Activated CD4-positive, alpha-beta T cell treated with anti-CD3 and anti-CD28 coated beads for 48 hours (primary cell): ENCODE data around the gene SHISA5.
A peak's percentile ranks its signal among the peaks of the same experiment; 100 is the strongest.
"Not testable (repeated sequence)": the region's sequence is repeated elsewhere in the genome, so short reads cannot be mapped to it uniquely, and the experiment has no call there.

Experiments
- DNase-seq: peaks from one replicate; pipeline ENCODE4 v3.0.0-alpha.2; 2020

SHISA5 gene, protein sequence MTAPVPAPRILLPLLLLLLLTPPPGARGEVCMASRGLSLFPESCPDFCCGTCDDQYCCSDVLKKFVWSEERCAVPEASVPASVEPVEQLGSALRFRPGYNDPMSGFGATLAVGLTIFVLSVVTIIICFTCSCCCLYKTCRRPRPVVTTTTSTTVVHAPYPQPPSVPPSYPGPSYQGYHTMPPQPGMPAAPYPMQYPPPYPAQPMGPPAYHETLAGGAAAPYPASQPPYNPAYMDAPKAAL

DNA sequence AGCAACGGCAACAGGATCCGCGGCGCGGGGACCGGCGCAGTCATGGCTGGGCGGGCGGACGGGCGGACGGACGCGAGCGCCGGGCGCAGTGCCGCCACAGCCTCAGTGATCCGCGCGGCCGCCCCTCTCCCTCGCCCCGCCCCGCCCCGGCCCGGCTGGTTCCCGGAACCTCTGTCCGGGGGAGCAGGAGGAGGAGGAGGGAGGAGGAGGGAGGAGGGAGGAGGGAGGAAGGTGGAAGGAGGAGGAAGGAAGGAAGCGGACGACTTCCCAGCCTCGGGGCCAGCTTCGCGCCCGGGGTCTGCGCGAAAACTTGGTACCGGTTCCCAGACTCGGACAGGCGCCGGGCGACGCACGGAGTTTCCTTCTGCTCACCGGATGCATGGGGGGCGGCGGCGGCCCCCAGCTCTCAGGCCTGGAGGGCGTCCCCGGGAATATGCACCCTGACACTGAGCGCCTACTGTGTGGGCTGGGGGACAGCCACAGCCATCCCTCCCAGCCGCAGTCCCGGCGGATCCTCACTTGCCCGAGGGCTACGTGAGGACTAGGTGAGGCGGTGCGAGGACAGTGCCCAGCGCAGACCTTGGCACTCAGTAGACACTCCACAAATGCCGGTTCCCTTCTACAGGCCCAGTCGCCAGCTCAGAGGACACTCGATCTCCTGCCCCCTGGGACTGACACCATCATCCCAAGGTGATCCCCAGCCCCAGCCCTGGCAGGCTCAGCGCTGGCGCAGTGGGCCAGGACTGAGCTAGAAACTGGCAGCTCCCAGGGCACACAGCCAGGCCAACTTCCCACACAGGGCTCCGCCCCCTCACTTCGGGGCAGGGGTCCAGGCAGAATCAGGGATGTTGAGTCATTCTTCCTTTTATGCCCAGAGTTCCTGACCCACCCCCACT, at the start of gene SHISA5:
Gene SHISA5, minus strand, starts transcription at position 124 of the 896 bp plus-strand sequence. Its CDS starts 80 bp downstream, at position 44.
- peak; percentile 68 for DNase-seq

DNA sequence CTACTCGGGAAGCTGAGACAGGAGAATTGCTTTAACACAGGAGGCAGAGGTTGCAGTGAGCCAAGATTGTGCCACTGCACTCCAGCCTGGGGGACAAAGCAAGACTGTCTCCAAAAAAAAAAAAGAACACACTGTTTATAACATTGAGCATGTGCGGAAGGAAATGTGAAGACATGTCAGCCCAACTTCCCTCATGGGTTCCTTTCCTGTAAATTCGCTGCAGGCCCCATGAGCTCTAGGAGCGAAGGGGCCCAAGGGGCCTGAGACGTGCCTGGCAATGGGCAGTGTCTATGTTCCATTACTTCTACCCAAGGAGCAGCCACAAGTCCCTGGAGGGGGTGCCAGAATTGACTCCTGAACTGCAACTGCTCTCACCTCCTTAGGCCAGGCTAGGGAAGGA, 49.4 kb upstream of the SHISA5 start:
- DNase-seq: no peak

DNA sequence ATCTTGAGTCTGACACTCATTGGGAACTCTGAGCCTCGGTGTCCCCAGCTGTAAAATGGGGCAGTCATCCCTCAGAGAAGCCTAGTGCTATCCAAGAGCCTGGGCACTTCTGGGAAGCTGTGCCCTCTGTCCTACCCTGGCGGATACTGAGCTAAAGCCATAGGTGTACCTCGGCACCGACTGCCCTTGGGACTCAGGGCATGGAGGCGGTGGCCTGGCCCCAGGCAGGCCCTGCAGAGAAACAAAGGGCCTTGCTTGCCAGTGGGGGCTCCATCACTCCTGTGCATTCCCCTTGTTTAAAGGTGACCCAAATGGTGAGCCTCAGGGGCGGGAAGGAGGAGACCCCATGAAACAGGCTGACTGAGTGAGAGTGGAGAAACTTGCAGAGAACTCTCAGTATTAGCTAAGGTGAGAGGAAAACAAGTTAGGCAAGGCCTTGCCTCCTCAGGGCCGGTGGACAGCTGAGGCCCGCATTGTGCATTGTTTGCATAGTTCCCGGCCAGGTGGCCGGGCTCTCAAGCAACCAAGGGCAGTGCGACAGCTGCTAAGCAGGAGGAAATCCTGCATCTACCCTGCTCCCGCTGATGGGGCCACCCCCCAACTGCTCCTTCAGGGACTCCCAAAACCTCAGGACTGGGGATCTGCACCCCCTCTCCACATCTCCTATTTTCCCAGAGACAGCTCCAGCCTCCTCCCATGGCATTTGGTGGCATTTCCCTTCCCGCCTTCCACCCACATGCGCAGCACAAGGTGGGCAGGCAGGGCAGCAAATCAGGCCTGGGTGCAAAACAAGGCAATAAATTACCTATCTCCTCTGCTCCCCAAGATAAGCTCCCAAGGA, 48.4 kb upstream of the SHISA5 start:
- no peak for DNase-seq

DNA sequence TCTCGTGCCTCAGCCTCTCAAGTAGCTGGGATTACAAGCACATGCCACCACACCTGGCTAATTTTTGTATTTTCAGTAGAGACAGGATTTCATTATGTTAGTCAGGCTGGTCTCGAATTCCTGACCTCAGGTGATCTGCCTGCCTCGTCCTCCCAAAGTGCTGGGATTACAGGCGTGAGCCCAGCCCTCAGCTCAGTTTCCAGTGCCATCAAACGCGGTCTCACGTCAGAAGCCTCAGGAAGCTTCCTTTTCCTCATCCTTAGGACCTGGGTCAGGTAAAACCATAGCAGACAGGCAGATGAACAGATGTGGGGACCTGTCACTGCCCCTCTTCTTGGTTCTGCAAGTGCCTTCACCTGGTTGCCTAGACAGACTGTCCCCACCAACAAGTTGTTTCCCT, 47.7 kb upstream of the SHISA5 start:
- not testable (repeated sequence) for DNase-seq

- peak; percentile 89 for DNase-seq
Measured at GRCh38 chr3:48548729-48549705, 45.0 kb upstream of the SHISA5 start.

GRCh38 chr3:48548126-48548525, 44.2 kb upstream of the SHISA5 start:
- DNase-seq: no peak

GRCh38 chr3:48546203-48546829, 42.3 kb upstream of the SHISA5 start:
- DNase-seq: no peak

DNA sequence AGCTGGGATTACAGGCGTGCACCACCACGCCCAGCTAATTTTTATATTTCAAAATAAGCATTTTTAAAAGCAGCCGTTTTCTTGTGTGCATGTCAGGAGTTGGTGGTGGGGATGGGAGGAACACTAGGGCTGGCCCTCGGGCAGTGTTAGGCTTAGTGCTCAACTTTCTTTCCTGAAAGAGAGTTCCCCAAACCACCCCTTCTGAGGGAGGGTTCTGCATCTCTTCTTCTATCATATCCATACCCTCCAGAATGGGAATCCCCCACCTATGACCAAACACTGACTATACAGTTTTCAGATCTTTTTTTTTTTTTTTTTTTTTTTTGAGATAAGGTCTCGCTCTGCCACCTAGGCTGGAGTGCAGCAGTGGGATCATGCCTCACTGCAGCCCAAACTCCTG, 40.2 kb upstream of the SHISA5 start:
- no peak for DNase-seq

DNA sequence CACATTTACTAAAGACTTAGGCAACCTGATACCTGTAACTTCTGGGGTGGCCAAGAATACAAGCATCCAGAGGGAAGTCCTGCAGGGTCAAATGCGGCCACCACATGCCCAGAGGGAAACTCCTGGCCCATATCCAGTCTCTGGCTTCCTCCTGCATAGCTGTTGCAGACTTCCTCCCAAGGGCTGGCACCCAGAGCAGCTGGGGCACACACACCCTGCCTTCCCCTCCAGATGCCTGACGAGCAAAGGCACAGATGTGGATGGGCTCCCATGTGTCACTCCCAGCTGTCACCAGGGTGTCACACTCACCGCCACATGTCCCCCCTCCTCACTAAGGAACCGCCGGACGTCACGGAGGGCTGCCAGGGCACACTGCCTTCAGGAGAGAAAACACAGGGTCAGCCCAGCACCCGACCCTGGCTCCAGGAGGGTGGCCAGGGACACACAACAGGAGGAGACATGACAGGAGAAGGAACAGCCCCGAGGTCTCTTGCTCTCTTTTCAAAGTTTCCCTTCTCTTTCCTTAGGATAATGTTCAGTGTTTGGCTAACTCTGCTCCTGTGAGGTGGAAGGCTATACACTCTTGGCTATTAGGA, 39.4 kb upstream of the SHISA5 start:
- DNase-seq: no peak

GRCh38 chr3:48538451-48538850, 34.5 kb upstream of the SHISA5 start:
- DNase-seq: no peak

- no peak for DNase-seq
Measured at GRCh38 chr3:48536785-48537184, 32.8 kb upstream of the SHISA5 start.

GRCh38 chr3:48536116-48536515, 32.1 kb upstream of the SHISA5 start:
- no peak for DNase-seq

GRCh38 chr3:48535578-48535977, 31.6 kb upstream of the SHISA5 start:
- no peak for DNase-seq

GRCh38 chr3:48532977-48533337, 29.0 kb upstream of the SHISA5 start:
- DNase-seq: no peak

DNA sequence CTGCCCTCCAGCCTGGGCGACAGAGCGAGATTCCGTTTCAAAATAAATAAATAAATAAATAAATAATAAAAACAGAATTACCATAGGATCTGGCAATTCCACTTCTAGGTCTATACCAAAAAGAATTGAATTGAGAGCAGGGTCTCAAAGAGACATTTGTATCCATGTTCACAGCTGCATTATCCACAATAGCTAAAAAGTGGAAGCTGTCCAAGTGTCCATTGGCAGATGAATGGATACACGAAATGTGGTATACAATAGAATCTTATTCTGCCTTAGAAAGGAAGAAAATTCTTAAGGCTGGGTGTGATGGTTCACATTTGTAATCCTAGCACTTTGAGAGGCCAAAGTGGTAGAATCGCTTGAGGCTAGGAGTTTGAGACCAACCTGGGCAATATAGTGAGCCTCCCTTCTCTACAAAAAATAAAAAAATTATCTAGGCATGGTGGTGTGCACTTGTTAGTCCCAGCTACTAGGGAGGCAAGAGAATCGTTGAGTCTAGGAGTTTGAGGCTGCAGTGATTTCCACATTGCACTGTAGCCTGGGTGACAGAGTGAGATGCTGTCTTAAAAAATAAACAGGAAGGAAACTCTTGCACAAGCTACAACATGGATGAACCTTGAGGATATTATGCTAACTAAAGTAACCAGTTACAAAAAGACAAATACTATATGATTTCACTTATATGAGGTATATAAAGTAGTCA, 28.4 kb upstream of the SHISA5 start:
- no peak for DNase-seq

- not testable (repeated sequence) for DNase-seq
Measured at GRCh38 chr3:48530701-48531100, 26.7 kb upstream of the SHISA5 start.

GRCh38 chr3:48528754-48529153, 24.8 kb upstream of the SHISA5 start:
- DNase-seq: no peak

DNA sequence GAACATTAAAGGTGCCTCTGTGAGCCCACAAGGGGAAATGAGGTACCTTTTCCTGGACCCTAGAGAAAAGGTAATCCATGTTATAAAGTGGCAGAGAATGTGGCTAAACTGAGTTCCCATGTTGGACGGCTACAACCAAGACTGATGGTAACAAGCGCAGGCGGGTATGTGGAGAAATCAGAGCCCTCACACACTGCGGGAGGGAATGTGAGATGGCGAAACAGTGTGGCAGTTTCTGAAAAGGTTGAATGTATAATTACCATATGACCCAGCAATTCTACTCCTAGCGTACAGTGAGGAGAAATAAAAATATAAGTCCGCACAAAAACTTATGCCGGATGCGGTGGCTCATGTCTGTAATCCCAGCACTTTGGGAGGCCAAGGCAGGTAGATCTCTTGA, 24.1 kb upstream of the SHISA5 start:
- no peak for DNase-seq

GRCh38 chr3:48524970-48525369, 21.0 kb upstream of the SHISA5 start:
- no peak for DNase-seq

GRCh38 chr3:48521635-48522034, 17.7 kb upstream of the SHISA5 start:
- no peak for DNase-seq

- DNase-seq: no peak
Measured at GRCh38 chr3:48519277-48519643, 15.3 kb upstream of the SHISA5 start.
